ENCODE results near the gene PCK2. TPM values are rescaled to one million over a fixed set of nuclear protein-coding genes. Genes with fewer than 3 reads are reported as not detected.

PCK2 gene
- total RNA-seq, 1 donor from 2014 or later, result 35.0 TPM

DNA sequence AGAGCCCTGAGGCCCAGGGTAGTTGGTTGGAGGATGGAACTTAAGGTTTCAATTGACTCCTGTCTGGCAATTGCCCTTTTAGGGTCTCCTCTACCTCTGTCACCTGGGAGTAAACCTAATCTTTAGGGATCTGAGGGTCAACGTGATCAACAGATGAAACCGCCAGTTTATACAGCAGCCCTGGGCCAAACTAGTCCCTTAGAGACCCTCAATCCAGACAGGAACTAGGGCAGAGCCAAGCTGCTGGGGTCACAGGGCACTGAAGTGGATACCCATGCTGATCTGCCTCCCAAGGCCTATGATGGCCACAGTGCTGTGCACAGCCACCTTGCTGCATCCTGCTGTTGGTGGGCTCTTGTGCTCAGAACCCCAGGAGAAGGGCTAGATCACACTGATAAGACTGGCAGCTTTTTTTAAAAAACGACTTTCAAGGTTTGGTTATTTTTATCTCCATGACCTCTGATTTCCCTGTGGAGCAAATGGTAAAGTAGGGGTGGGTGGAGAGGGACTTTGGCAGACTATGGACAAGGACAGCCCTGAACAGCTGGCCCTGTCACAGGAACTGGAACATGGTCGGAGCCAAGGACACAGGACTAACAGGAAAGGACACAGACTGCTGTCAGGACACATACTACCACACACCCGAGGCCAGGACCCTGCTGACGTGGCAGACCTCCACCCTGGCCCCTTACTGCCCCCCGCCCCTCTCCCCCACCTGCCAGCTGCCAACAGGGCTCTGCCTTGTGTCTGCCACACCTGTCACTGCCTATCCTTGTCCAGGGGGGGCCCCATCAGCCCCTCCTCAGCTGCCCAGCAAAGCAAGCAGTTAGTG, 36.8 kb downstream of the PCK2 start:
- TF ChIP-seq, protein P1, sequence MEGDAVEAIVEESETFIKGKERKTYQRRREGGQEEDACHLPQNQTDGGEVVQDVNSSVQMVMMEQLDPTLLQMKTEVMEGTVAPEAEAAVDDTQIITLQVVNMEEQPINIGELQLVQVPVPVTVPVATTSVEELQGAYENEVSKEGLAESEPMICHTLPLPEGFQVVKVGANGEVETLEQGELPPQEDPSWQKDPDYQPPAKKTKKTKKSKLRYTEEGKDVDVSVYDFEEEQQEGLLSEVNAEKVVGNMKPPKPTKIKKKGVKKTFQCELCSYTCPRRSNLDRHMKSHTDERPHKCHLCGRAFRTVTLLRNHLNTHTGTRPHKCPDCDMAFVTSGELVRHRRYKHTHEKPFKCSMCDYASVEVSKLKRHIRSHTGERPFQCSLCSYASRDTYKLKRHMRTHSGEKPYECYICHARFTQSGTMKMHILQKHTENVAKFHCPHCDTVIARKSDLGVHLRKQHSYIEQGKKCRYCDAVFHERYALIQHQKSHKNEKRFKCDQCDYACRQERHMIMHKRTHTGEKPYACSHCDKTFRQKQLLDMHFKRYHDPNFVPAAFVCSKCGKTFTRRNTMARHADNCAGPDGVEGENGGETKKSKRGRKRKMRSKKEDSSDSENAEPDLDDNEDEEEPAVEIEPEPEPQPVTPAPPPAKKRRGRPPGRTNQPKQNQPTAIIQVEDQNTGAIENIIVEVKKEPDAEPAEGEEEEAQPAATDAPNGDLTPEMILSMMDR (conservative IDR thresholded peaks at IDR 0.05), result no peak
- H3K9me3 Mint-ChIP-seq, result no peaks in the 10 kb centered on the region
- H3K27ac Mint-ChIP-seq, result no peak overlapping the region
- no peak overlapping the region for H3K4me3 Mint-ChIP-seq
- peaks cover 7% of the 10 kb centered on the region for H3K4me1 Mint-ChIP-seq (ENCODE audit: unreplicated experiment)
- H3K36me3 Mint-ChIP-seq, result no peaks in the 10 kb centered on the region
- no peaks in the 10 kb centered on the region for H3K27me3 Mint-ChIP-seq
- DNase-seq (ENCODE audit: extremely low spot score, unreplicated experiment), result no peak

DNA sequence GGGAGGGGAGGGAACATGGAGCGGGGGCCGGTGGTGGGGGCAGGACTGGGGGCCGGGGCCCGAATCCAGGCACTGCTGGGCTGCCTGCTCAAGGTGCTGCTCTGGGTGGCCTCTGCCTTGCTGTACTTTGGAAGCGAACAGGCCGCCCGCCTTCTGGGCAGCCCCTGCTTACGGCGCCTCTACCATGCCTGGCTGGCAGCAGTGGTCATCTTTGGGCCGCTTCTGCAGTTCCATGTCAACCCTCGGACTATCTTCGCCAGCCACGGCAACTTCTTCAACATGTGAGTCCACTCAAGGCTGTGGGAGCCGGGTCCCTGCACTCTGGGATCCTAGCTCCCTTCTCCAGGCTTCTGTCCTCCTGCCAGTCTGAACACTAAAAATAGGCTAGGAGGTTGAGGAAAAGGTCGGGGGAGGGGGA, 37.4 kb downstream of the PCK2 start:
- Mint-ChIP-seq H3K4me1 (ENCODE audit: unreplicated experiment) (peaks cover 8% of the 10 kb centered on the region), H3K36me3 (no peaks in the 10 kb centered on the region), H3K4me3 (no peak overlapping the region), H3K9me3 (no peaks in the 10 kb centered on the region), H3K27me3 (no peaks in the 10 kb centered on the region), H3K27ac (no peak overlapping the region)
- TF ChIP-seq, protein P1 (conservative IDR thresholded peaks at IDR 0.05), result no peak
- DNase-seq (ENCODE audit: extremely low spot score, unreplicated experiment), result no peak

DNA sequence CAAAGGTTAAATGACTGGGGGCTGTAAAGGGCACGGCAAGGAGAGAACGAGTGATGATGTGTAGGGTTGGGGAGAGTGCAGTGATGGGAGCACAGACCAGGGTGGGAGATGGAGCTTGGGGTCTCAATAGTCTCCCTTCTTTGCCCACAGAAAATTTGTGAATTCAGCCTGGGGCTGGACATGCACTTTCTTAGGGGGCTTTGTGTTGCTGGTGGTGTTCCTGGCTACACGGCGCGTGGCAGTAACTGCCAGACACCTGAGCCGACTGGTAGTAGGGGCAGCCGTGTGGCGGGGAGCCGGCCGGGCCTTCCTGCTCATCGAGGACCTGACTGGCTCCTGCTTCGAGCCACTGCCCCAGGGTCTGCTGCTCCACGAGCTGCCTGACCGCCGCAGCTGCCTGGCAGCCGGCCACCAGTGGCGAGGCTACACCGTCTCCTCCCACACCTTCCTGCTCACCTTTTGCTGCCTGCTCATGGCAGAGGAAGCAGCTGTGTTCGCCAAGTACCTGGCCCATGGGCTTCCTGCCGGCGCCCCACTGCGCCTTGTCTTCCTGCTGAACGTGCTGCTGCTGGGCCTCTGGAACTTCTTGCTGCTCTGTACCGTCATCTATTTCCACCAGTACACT, 38.1 kb downstream of the PCK2 start:
- Mint-ChIP-seq H3K27me3 (no peaks in the 10 kb centered on the region), H3K27ac (no peak overlapping the region)

DNA sequence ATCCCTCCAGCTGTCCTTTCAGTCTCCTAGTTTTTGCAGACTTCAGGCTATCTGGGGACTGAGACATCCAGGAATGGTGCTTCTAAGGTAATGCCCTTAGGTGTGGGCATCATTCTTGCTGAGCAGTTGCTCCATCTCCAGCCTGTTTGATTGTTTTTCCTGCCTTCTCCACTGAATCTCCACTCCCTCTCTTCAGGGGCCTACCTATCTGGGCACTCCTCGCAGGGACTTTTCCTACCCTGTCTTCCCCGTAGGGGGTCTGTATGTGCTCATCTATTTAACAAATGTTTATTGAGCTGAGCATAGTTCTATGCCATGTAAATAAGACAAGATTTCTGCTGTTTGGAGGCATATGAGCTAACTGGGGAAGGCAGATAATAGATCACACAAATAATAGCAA, 38.9 kb downstream of the PCK2 start:
- H3K4me1 Mint-ChIP-seq (ENCODE audit: unreplicated experiment), result peaks cover 15% of the 10 kb centered on the region
- TF ChIP-seq, protein P1 (conservative IDR thresholded peaks at IDR 0.05), result no peak
- H3K9me3 Mint-ChIP-seq, result no peaks in the 10 kb centered on the region
- no peak for DNase-seq (ENCODE audit: extremely low spot score, unreplicated experiment)
- no peaks in the 10 kb centered on the region for H3K27me3 Mint-ChIP-seq
- H3K27ac Mint-ChIP-seq, result no peak overlapping the region
- H3K4me3 Mint-ChIP-seq, result no peak overlapping the region
- peaks cover 5% of the 10 kb centered on the region for H3K36me3 Mint-ChIP-seq

More for the DNA sequence above, 38.1 kb downstream of the PCK2 start:
- DNase-seq (ENCODE audit: extremely low spot score, unreplicated experiment), result no peak
- Mint-ChIP-seq H3K4me3 (no peak overlapping the region), H3K4me1 (ENCODE audit: unreplicated experiment) (peaks cover 14% of the 10 kb centered on the region), H3K9me3 (no peaks in the 10 kb centered on the region), H3K36me3 (peaks cover 4% of the 10 kb centered on the region)
- TF ChIP-seq, protein P1 (conservative IDR thresholded peaks at IDR 0.05), result no peak

DNA sequence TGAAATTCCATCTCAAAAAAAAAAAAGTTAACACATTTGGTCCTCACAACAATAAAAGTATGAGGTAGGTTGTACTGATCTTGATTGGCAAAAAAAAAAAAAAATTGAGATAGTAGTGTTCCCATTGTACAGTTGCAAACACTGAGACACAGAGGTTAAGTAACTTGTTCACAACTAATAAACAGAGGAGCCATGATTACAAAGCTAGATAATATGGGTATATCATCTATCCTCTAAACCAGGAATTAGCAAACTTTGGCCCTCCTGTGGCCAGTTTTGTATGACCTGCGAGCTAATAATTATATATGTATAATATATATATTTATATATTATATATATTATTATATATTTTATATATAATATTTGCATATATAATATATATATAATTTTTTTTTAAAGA, 39.6 kb downstream of the PCK2 start:
- H3K4me3 Mint-ChIP-seq, result no peak overlapping the region
- peaks cover 18% of the 10 kb centered on the region for H3K4me1 Mint-ChIP-seq (ENCODE audit: unreplicated experiment)
- TF ChIP-seq, protein P1 (conservative IDR thresholded peaks at IDR 0.05), result peak; percentile 50
- H3K27ac Mint-ChIP-seq, result no peak overlapping the region
- H3K27me3 Mint-ChIP-seq, result no peaks in the 10 kb centered on the region
- H3K36me3 Mint-ChIP-seq, result peaks cover 8% of the 10 kb centered on the region
- no peaks in the 10 kb centered on the region for H3K9me3 Mint-ChIP-seq
- DNase-seq (ENCODE audit: extremely low spot score, unreplicated experiment), result no peak
